Stimulated activated CD8-positive, alpha-beta memory T cell treated with anti-CD3 and anti-CD28 coated beads, Interleukin-7, amount 100 ng/mL, for 4 hours (primary cell): ENCODE measurements around the gene ACVRL1.
A peak's percentile ranks its signal among the peaks of the same experiment; 100 is the strongest.
"Not testable (repeated sequence)": the region's sequence is repeated elsewhere in the genome, so short reads cannot be mapped to it uniquely, and the experiment has no call there.

ENCODE experiments used
- DNase-seq, 2 donors: peaks; one replicate each; pipeline ENCODE4 v3.0.0-alpha.2; 2020; ENCODE audit warnings: low read depth in 2 of 2

ACVRL1 gene

DNA sequence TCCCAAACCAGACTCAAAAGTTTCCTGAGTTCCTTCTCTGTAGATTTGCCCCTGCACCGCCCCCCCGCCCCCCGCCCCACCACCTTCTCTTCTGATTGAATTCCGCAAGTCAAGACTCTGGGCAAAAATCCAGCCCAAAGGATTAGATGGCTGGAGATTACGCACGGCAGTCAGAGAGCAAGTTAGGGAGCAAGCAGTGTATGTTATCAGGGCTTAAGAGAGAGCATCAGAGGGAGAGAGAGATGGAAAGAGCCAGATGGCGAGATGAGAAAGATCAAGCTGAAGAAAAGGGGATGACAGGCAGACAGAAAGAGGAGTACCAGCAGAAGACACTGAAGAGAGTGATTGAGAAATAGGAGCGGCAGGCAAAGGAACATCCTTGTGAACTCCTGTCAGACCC is 33.3 kb upstream of the ACVRL1 start:
- no peak for DNase-seq

DNA sequence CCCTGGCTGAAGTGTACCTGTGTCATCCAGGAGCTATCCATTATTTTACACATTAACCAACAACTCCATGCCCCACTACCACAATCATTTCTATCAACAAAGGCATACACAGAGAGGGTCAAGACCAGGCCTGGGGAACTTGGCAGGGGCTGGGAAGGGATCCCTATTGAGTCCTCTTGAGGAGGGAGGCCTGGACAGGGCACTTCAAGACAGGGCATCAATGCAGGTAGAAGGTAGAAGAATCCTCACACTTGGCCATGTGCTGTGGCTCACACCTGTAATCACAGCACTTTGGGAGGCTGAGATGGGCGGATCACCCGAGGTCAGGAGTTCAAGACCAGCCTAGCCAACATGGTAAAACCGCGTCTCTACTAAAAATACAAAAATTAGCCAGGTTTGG is 32.8 kb upstream of the ACVRL1 start:
- DNase-seq = no peak

DNA sequence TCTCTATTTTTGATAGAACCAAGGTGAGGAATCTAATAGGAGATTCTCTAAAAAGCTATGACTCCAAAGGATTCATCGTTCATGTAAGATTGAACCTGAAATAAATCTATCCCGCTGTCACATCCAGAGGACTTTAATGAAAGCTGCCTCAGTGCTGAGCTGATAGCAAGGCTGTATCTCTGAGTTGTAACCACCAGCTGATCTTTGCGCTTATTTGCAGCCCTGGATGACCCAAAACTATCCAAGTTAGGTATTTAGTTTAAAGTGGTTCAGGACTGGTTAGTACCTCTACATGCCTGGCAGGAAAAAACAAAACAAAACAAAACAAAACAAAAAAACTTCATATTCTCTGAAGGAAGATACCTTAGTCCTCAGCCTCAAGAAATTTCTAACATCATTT is 28.2 kb upstream of the ACVRL1 start:
- no peak for DNase-seq

DNA sequence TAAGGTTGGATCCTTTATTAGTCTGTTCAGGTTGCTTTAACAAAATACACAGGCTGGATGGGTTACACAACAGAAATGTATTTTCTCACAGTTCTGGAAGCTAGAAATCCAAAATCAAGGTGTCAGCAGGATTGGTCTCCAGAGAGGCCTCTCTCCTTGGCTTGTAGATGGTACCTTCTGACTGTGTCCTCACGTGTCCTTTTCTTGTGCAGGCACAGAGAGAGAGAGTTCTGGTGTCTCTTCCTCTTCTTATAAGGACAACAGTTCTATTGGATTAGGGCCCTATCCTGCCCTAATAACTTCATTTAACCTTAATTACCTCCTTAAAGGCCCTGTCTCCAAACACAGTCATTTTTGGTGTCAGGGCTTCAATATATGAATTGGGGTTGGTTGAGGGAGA is 24.0 kb upstream of the ACVRL1 start:
- no peak for DNase-seq

DNA sequence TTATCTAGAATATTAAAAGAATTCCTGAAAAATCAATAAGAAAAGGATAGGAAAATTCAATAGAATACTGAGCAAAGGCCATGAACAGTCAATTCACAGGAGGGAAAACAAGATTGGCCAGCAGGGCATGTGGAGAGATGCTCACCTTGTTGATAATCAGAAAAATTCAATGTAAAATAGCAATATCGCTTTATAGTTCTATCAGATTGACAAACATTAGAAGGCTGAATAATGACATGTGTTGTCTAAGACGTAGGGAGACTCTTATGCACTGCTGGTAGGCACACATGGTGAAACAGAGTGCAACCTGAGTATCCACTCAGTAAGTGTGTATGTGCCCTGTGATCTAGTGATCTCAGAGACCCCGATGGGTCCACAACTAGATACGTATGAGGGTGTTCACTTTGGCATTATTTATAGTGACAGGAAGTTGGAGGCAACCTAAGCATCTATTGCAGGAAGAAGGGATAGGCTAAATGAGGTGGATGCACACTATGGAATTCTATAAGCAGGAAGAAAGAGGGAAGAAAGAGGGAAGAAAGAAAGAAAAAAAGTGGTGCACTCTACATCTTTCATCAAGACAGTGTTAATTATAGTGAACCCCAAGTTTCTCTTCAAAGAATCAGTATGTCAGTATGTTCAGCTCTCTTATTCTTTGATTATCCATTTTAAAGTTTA is 23.2 kb upstream of the ACVRL1 start:
- no peak for DNase-seq

DNA sequence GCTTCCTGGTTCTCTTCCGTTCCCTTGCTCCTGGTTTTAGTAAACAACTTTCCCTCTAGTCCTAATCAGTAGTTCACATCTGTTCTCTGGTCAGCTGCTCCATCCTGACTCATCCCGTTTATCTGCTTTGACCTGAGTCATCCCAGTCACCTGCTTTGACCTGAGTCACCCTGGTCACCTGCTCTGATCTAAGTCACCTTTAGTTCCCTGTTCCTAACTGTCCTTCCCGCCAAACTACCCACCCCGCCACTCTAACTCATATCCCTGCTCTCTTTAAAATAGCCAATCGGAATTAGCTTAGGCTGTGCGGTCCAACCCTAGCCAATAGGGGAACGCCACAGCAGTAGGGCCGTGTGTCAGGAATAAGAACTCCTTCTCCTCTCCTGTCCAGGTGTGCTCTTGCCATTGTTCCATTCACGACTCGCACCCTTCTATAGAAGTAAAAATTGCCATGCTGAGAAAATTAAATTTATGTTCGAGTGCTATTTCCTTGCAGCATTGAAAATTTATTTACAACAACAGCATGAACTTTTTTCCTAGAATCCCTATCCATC is 22.6 kb upstream of the ACVRL1 start:
- DNase-seq = no peak

DNA sequence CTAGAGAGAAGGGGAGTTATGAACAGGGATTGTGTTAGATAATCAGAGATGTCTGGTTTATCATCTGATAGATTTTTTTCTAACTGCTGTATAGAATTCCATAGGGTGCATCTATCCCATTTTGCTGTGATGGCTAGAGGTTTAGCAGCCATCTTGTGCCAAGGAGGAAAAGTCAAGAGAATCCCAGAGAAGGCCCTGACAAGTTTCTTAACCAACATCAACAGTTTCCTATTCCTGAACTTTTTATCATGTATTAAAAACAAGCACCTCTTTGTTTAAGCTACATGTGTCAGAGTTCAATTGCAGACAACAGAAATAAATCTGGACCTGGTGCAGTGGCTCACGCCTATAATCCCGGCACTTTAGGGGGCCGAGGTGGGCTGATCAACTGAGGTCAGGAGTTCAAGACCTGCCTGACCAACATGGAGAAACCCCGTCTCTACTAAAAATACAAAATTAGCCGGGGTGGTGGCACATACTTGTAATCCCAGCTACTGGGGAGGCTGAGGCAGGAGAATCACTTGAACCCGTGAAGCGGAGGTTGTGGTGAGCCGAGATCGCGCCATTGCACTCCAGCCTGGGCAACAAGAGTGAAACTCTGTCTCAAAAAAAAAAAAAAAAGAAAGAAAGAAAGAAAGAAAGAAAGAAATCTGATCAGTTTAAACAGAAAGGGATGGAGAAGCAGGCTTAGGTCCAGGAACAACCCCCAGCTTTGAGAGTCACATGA is 21.8 kb upstream of the ACVRL1 start:
- not testable (repeated sequence) for DNase-seq

DNA sequence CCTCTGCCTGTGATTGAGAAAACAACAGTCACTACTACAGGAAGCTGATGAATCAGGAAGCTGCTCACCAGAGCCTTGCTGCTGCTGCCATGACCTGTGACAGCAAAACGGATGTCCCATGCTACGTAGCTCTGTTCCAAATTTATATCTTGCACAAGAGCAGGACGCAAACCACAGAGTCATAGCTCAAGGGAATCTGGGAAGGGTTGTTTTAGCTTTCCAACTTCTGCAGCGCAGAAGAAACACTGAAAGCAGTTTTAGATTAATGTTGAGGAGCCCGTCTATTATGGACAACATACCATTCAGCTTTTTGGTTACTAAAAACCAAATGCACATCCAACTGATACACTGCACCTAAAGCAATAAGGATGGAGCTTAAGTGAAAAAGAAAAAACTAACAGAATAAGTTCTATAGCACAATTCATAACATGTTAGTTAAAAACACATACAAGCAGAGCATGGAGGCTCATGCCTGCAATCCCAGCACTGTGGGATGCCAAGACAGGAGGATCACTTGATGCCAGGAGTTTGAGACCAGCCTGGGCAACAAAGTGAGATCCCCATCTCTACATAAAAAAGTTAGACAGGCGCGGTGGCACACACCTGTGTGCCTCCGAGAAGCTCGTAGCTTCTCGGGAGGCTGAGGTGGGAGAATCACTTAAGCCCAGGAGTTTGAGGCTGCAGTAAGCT is 21.1 kb upstream of the ACVRL1 start:
- peak; percentile 15 to 31 for DNase-seq

DNA sequence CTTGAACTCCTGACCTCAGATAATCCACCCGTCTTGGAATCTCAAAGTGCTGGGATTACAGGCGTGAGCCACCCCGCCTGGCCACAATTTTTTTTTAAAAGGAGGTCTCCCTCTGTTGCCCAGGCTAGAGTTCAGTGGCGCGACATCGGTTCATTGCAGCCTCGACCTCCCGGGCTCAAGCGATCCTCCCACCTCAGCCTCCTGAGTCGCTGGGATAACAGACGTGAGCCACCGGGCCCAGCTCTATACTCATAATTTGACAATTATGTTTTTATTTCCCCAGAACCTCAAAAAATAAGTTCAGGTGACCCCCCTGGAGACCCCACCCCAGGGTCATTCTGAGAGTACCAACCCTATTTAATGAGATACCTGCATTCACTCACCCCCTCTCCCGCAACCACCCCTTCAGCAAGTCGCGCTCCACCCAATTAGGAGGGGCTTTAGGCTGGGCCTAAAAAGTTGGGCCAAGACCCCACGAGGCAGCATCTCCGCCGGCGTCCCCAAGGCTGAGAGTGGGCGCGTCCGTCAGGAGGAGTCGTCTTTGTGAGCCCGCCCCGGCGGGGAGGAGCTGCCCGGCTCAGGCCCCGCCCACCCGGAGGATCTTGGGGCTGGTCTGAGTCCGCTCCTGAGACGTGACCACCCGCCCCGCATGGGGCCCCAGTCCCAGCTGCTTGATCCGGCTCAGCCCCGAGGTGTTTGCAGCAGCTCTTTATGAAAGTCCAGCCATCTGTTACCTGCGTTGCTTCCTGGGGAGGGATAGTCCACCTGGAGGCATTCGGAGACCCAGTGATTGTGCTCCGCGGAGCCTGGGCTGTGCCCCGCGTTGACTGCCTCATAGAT is 19.6 kb upstream of the ACVRL1 start, which contains the start of gene ANKRD33:
Gene ANKRD33, plus strand, starts transcription at position 628 of the 840 bp plus-strand sequence. Its CDS starts 84 bp downstream, at position 712.
- DNase-seq = no peak

DNA sequence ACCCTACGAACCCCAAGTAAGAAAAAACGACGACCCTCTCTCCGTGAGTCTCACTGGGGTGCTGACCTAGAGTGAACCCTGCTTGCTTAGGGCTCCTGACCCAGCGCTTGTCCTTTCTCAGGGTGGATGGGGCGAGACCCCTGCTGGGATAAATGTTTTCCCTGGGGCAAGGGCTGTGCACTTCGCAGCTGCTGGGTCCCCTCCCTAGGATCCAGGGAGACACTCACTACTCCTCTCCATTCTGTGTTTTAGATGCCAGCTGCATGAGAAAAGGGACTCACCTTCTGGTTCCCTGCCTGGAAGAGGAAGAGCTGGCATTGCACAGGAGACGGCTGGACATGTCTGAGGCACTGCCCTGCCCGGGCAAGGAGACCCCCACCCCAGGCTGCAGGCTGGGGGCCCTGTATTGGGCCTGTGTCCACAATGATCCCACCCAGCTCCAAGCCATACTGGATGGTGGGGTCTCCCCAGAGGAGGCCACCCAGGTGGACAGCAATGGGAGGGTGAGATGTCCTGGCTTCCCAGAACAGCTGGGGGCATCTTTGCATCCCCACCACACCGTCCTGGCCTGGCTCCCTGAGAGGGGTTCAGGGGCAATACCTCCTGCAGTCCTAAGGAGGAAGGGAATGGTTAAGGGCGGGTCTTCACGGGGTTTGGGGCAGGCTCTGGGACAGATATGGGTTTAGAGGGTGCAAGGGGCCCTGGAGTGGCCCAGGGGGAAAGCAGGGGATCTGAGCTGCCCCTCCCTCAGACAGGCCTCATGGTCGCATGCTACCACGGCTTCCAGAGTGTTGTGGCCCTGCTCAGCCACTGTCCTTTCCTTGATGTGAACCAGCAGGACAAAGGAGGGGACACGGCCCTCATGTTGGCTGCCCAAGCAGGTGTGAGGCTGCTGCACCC is 18.7 kb upstream of the ACVRL1 start:
- no peak for DNase-seq

DNA sequence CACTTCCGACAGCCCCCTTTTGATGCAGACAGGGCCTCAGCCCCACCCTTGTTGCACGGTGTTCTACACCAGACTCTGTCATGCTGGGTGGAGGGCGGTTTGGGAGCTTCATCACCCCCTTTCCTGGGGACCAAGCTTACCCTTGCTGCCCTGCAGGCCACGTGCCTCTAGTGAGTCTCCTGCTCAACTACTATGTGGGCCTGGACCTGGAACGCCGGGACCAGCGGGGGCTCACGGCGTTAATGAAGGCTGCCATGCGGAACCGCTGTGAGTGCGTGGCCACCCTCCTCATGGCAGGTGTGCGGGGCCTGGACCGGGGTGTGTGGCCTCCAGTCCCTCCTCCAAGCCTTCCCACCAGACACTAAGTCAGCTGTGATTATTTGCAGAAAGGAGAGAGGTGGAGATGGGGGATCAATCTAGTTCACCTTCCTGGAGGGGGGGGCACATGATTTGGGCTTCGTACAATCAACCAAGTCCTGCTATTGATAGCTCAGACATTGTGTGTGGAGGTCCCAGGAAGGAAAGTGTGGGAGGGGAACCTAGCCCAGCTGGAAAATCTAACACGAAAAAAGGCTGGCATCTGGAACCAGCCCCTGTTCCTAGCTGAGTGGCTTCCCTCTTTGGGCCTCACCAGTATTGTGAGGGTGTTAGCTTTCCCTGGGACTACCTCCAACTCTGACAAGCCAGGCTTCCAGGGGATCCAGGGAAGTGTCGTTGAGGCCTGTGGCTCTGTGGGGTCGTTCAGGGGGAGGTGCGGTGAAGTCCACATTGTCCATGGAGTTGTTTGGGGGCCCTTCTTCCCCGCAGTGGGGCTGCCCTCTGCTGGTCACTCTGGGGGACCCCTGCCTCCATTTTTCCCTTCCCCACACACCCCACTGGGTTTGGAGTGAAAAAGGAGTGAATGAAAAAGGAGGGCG is 17.8 kb upstream of the ACVRL1 start:
- DNase-seq = no peak

DNA sequence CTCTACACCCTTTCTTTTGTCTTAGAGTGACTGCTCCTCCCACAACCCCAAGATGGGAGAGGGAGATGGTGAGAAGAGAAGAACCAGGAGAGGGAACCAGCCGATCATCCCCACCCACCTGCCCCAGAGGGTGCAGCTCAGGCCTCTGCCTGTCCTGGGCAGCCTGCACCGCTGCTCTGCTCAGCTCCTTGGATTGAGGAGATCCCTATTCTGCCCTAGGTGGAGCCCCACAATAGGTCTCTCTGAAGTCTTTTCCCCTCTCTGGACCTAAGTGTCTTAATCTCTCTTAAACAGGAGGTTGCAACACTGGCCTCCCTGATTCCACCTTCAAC is 17.2 kb upstream of the ACVRL1 start:
- DNase-seq = no peak

DNA sequence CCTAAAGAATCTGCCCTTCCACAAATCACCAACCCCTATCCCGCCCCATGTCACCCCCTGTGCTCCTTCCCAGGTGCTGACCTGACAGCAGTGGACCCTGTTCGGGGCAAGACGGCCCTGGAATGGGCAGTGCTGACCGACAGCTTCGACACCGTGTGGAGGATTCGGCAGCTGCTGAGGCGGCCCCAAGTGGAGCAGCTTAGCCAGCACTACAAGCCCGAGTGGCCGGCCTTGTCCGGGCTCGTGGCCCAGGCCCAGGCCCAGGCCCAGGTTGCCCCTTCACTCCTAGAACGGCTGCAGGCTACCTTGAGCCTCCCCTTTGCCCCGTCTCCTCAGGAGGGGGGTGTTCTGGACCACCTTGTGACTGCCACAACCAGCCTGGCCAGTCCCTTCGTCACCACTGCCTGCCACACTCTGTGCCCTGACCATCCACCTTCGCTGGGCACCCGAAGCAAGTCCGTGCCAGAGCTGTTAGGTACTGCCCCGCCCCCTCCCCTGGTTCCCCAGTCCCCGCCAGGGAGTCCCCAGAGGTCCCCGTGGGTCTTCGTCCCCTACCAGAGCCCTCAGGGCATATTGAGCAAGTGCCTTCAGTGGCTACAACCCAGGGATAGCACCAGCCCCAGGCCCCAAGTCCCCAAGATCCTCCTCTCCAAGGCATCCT is 16.7 kb upstream of the ACVRL1 start:
- no peak for DNase-seq

DNA sequence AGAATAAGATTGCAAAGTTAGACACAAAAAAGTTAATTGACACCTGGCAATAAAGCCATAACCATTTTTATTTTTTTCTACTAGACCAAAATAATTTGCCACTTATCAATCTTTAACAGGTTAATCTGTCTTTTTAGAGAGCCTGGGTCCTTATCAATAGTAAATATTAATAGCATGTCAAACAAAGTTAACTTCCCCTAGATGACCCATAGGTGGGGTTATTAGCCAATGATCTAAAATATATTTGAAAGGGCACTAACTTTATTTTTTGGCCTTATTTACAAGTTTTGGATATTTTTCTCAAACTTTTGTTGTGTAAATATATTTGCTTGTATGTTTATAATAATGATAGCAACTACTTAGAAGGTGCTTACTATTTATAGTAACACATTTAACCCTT is 15.5 kb upstream of the ACVRL1 start:
- DNase-seq = no peak

DNA sequence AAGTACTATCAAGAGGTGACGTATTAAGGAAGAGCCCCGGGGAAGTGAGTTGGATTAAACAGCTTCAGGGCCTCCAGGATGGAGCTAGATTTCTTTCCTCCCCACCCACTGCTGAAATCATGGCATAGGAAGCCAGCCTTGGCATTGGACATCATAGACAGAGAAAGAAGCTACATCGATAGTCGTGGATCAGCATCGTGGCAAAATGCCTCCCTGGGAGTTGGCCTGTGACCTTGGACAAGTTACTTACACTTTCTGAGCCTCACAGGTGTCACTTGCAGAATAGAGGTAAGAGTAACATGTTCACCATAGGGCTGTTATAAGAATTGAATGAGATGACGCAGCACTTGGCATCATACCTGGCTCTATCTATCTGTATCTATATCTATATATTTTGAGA is 13.5 kb upstream of the ACVRL1 start:
- no peak for DNase-seq

DNA sequence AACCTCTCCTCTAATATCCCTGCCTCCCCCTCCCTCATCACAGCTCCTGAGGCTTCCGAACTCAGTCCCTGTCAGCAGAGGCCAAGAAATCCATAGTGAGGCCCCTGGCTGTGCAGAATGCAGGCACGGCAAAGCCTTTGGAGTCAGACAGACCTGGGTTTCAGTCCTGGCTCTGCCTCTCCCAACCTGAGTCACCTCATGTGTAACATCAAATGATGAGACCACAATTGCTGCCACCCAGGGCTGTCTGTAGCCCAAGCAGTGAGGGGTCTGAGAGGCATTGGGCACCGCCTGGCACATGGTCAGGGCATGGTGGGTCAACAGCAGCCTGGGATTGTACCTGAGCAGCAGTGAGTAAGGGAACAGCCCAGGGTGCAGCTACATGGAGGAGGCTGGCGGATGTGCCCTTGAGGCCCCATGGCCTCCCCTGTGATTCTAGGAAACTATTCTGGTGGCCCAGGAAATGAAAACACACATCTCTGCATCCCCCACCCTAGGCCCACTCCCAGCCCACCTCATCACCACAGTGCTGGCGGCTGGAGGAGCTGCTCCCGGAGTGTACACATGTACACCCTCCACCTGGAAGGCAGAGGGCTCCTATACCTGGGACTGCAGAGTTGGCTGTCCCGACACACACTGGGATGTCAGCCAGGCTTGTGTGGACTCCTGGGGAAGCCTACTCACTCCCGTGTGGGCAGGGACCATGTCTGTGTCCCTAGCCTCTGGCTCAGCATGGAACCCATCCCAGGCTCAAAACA is 11.7 kb upstream of the ACVRL1 start:
- no peak for DNase-seq

DNA sequence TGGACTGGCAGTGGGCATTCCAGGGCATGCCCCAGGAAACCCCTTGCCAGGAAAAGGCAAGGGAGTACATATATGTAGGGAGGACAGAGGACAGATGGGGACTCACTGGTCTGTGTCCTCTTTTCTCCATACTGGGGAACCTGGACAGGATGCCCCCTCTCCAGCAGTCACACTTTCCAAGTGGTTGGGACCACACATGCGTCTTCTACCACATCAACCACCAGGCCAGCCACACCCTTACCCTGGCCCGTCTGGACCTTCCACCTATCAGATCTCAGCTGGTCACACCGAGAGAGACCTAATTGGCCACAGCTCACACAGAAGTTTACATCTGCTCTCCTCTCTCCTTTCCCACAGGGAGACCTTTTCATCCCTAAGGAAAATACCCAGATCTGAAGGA is 11.1 kb upstream of the ACVRL1 start:
- no peak for DNase-seq

DNA sequence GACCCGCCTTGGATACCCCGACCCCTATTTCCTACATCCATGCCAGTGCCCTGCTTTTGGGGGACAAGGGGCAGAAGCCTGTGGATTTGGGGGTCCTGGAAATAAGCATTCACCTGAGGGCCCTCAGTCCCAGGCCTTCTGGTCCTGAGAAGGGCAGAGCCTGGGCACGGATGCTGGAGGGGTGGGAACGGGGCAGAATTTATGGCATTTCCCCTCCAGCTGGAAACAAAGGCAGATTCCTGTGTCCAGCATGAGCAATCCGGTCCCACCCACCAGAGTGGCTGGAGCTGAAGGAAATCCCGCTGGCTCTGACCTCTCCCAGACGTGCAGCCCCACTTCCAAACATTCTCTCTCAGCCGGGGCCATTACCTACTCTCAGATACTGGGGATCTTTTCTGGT is 10.1 kb upstream of the ACVRL1 start:
- DNase-seq = no peak
